GM23248 (cell line): ENCODE data around the gene SEPTIN2. TPM values are rescaled to one million over a fixed set of nuclear protein-coding genes. Genes with fewer than 3 reads are reported as not detected.

ENCODE experiments used
- DNase-seq: peaks from one replicate; pipeline ENCODE4 v3.0.0-alpha.2; 2015
- H2AFZ ChIP-seq: fragments of 200-600 bp; sonication (generic); 2 replicates; pipeline ENCODE4 v1.6.1; 2016; ENCODE audit warnings: antibody characterized with exemption
- H3F3A ChIP-seq: fragments of 200-600 bp; sonication (generic); 2 replicates; pipeline ENCODE4 v1.6.1; 2016; ENCODE audit warnings: mild to moderate bottlenecking, antibody characterized with exemption, mixed run types; ENCODE audit not compliant: insufficient read depth
- H3K27ac ChIP-seq: fragments of 200-600 bp; sonication (generic); 2 replicates; pipeline ENCODE4 v1.5.1; 2016; ENCODE audit warnings: mild to moderate bottlenecking
- H3K27me3 ChIP-seq: fragments of 200-600 bp; sonication (generic); replicated peaks from 2 replicates; pipeline ENCODE4 v1.6.1; 2016; ENCODE audit warnings: mild to moderate bottlenecking; ENCODE audit not compliant: insufficient read depth
- H3K36me3 ChIP-seq: fragments of 200-600 bp; sonication (generic); 2 replicates; pipeline ENCODE4 v1.6.1; 2016; ENCODE audit warnings: low read depth, mild to moderate bottlenecking
- H3K4me1 ChIP-seq: fragments of 200-600 bp; sonication (generic); 2 replicates; pipeline ENCODE4 v1.6.1; 2016; ENCODE audit warnings: mild to moderate bottlenecking; ENCODE audit not compliant: insufficient read depth
- H3K4me2 ChIP-seq: fragments of 200-600 bp; sonication (generic); one replicate; pipeline ENCODE4 v1.6.1; 2016; ENCODE audit warnings: mild to moderate bottlenecking; ENCODE audit not compliant: unreplicated experiment
- H3K4me3 ChIP-seq: fragments of 200-600 bp; sonication (generic); 2 replicates; pipeline ENCODE4 v1.5.1; 2016; ENCODE audit warnings: mild to moderate bottlenecking
- H3K79me2 ChIP-seq: fragments of 200-600 bp; sonication (generic); 2 replicates; pipeline ENCODE4 v1.6.1; 2016; ENCODE audit warnings: mild to moderate bottlenecking; ENCODE audit not compliant: insufficient read depth
- H3K9ac ChIP-seq: fragments of 200-600 bp; sonication (generic); 2 replicates; pipeline ENCODE4 v1.6.1; 2016; ENCODE audit warnings: mild to moderate bottlenecking
- H3K9me2 ChIP-seq: fragments of 200-600 bp; sonication (generic); 2 replicates; pipeline ENCODE4 v1.6.1; 2016; ENCODE audit warnings: mixed run types, mild to moderate bottlenecking, moderate library complexity; ENCODE audit not compliant: insufficient read depth
- H3K9me3 ChIP-seq: fragments of 200-600 bp; sonication (generic); one replicate; pipeline ENCODE4 v1.6.1; 2017; ENCODE audit warnings: low read depth
- H4K20me1 ChIP-seq: fragments of 200-600 bp; sonication (generic); 2 replicates; pipeline ENCODE4 v1.6.0; 2016; ENCODE audit not compliant: insufficient read depth
- EZH2 ChIP-seq: fragments of 200-600 bp; sonication (generic); IDR thresholded peaks from 2 replicates; pipeline ENCODE4 v1.6.1; 2018; ENCODE audit warnings: antibody characterized with exemption, mild to moderate bottlenecking; ENCODE audit not compliant: insufficient read depth, poor library complexity, severe bottlenecking
- EZH2phosphoT487 ChIP-seq: fragments of 200-600 bp; sonication (generic); IDR thresholded peaks from 2 replicates; pipeline ENCODE4 v1.6.1; 2018; ENCODE audit warnings: antibody characterized with exemption, moderate library complexity, mild to moderate bottlenecking, low read depth; ENCODE audit not compliant: insufficient read depth
- WGBS, 2 experiments: methylation state at CpG; one replicate each; pipeline ENCODE4 v1.1.6; 2015 to 2017; ENCODE audit warnings: low lambda C conversion rate in 2 of 2, low coverage in 1 of 2; ENCODE audit errors: missing lambda C conversion rate in 2 of 2; 5-methylcytosine and 5-hydroxymethylcytosine counted together
- in situ Hi-C: fragments of 300-500 bp; cut with MboI; formaldehyde crosslinking; loops from 2 replicates; pipeline ENCODE4 v1.15.0; 2020
- polyA plus RNA-seq: library from polyadenylated mRNA; unstranded; fragments of >200 nt; fragmentation: Nextera tagmentation; extraction: Ambion mirVana; gene quantifications from 2 replicates; pipeline ENCODE4 v1.2.1, GENCODE V29; 2016
- total RNA-seq: library from RNA; depleted of rRNA; stranded (reverse); fragments of >200 nt; shearing (Covaris generic); gene quantifications from 2 replicates; pipeline ENCODE4 v1.2.3, GENCODE V29; 2014

Gene SEPTIN2
- total and polyA plus RNA-seq, 2 experiments from 2014 or later: 499 to 512 TPM

GRCh38 chr2:241355983-241356870 is 40.5 kb downstream of the SEPTIN2 start, which contains the start of gene FARP2:
Gene FARP2 (plus strand): TSS chr2:241356285. CDS start chr2:241373108, 16,823 bp downstream.
- peak within 1 kb of the TSS; percentile 72 for H3K27ac ChIP-seq
- H3K9ac ChIP-seq: peak within 1 kb of the TSS; percentile 88
- no peaks in the 10 kb centered on the region for H3K27me3 ChIP-seq
- peaks cover 23% of the 10 kb centered on the region for H3K36me3 ChIP-seq
- in situ Hi-C loops: no loop called here
- peak within 1 kb of the TSS; percentile 26 for H2AFZ ChIP-seq
- DNase-seq: peak; percentile 98
- H3K79me2 ChIP-seq: peaks cover 47% of the 10 kb centered on the region
- peak within 1 kb of the TSS; percentile 77 for H3K4me2 ChIP-seq
- H3K4me3 ChIP-seq: peak within 1 kb of the TSS; percentile 77
- no peaks in the 10 kb centered on the region for H3K9me2 ChIP-seq
- 1% methylated on average over 52 to 88 of the region's 101 CpGs for WGBS, 2 experiments
- TF ChIP-seq EZH2phosphoT487: no peak
- TF ChIP-seq EZH2: no peak
- H3F3A ChIP-seq: peaks cover 51% of the 10 kb centered on the region
- H3K9me3 ChIP-seq: no peaks in the 10 kb centered on the region
- peaks cover 3% of the 10 kb centered on the region; the same call in 1 of the 2 replicates for H4K20me1 ChIP-seq
- H3K4me1 ChIP-seq: peaks cover 20% of the 10 kb centered on the region

- Histone ChIP-seq H2AFZ (peak overlapping the region; percentile 26), H3K9me3 (no peaks in the 10 kb centered on the region), H4K20me1 (peaks cover 4% of the 10 kb centered on the region; the same call in 1 of the 2 replicates), H3F3A (peaks cover 45% of the 10 kb centered on the region), H3K27ac (peak overlapping the region; percentile 72), H3K4me1 (peaks cover 14% of the 10 kb centered on the region), H3K4me2 (peak overlapping the region; percentile 77), H3K27me3 (no peaks in the 10 kb centered on the region), H3K9me2 (no peaks in the 10 kb centered on the region), H3K79me2 (peaks cover 52% of the 10 kb centered on the region), H3K4me3 (peak overlapping the region; percentile 77), H3K36me3 (peaks cover 17% of the 10 kb centered on the region), H3K9ac (peak overlapping the region; percentile 88)
- peak; percentile 55 for DNase-seq
- TF ChIP-seq EZH2phosphoT487 (no peak), EZH2 (no peak)
- WGBS, 2 experiments: 2 to 5% methylated on average over 5 of the region's 5 CpGs
- in situ Hi-C loops: no loop called here
Observed at GRCh38 chr2:241356871-241357260, 41.1 kb downstream of the SEPTIN2 start.

- peaks cover 4% of the 10 kb centered on the region; the same call in 1 of the 2 replicates for H4K20me1 ChIP-seq
- H3K9me2 ChIP-seq: no peaks in the 10 kb centered on the region
- no peak for TF ChIP-seq EZH2
- no peak for TF ChIP-seq EZH2phosphoT487
- peak overlapping the region; percentile 88 for H3K9ac ChIP-seq
- peaks cover 14% of the 10 kb centered on the region; the same call in 1 of the 2 replicates for H3K36me3 ChIP-seq
- H2AFZ ChIP-seq: no peak overlapping the region
- DNase-seq: no peak
- H3K27me3 ChIP-seq: no peaks in the 10 kb centered on the region
- H3K9me3 ChIP-seq: no peaks in the 10 kb centered on the region
- H3K4me3 ChIP-seq: peak overlapping the region; percentile 77
- peak overlapping the region; percentile 77 for H3K4me2 ChIP-seq
- peaks cover 14% of the 10 kb centered on the region for H3K4me1 ChIP-seq
- 40 to 44% methylated on average over 3 of the region's 3 CpGs for WGBS, 2 experiments
- in situ Hi-C loops: no loop called here
- H3K79me2 ChIP-seq: peaks cover 59% of the 10 kb centered on the region
- peak overlapping the region; percentile 72 for H3K27ac ChIP-seq
- peaks cover 38% of the 10 kb centered on the region for H3F3A ChIP-seq
Observed at GRCh38 chr2:241357531-241357930, 41.8 kb downstream of the SEPTIN2 start.

DNA sequence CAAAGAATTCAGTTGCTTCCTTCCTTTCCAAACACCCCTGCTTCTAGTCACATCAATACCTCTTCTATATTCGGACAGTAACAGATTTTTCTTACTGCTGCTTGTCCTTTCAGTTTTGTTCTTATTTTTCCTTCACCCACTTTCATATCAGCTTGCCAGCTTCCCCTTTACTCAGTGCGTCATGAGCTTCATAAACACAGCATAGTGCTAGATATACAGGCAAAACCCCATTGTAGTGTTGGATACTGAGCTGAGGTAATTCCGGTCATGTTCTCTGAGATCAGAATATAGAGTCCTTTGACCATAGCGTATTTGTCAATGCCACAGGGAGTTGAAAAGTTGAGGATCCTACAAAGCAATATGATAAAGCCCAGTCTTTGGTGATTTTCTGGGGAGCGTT is 42.7 kb downstream of the SEPTIN2 start:
- H3K4me3 ChIP-seq: no peak overlapping the region
- no peaks in the 10 kb centered on the region for H3K27me3 ChIP-seq
- WGBS, 2 experiments: 73 to 87% methylated on average over 5 of the region's 5 CpGs
- H3K9me3 ChIP-seq: no peaks in the 10 kb centered on the region
- no peak overlapping the region for H3K4me2 ChIP-seq
- H3K4me1 ChIP-seq: peaks cover 16% of the 10 kb centered on the region
- TF ChIP-seq EZH2phosphoT487: no peak
- no peak for TF ChIP-seq EZH2
- peaks cover 4% of the 10 kb centered on the region; the same call in 1 of the 2 replicates for H4K20me1 ChIP-seq
- no peak overlapping the region for H2AFZ ChIP-seq
- H3K27ac ChIP-seq: no peak overlapping the region
- peaks cover 28% of the 10 kb centered on the region for H3F3A ChIP-seq
- no peak overlapping the region for H3K9ac ChIP-seq
- H3K36me3 ChIP-seq: peaks cover 12% of the 10 kb centered on the region; the same call in 1 of the 2 replicates
- in situ Hi-C loops: no loop called here
- H3K9me2 ChIP-seq: no peaks in the 10 kb centered on the region
- H3K79me2 ChIP-seq: peaks cover 68% of the 10 kb centered on the region
- no peak for DNase-seq
